Measurements from ENCODE around the gene IFI6.

IFI6 gene

GRCh38 chr1:27658951-27659496, 13.0 kb downstream of the IFI6 start:
- Histone ChIP-seq H4K20me1 (ENCODE audit: insufficient read depth, low read length) (no peaks in the 10 kb centered on the region), H3K9me2 (ENCODE audit: low read depth, low read length) (no peaks in the 10 kb centered on the region), H3K27ac (ENCODE audit: low read depth, low read length, poor library complexity, severe bottlenecking) (peak overlapping the region; percentile 87), H3K9me3 (ENCODE audit: low read length) (no peaks in the 10 kb centered on the region), H3K4me3 (ENCODE audit: low read depth, low read length, poor library complexity, severe bottlenecking) (peak overlapping the region; percentile 59), H3K4me2 (ENCODE audit: low read length) (peak overlapping the region; percentile 66), H2AFZ (ENCODE audit: low read length) (no peak overlapping the region), H3K36me3 (ENCODE audit: insufficient read depth, low read length) (no peaks in the 10 kb centered on the region), H3F3A (ENCODE audit: insufficient read depth, low read length) (no peaks in the 10 kb centered on the region), H3K4me1 (ENCODE audit: insufficient read depth, low read length, severe bottlenecking) (peaks cover 35% of the 10 kb centered on the region), H3K79me2 (ENCODE audit: insufficient read depth, low read length) (no peaks in the 10 kb centered on the region), H3K27me3 (ENCODE audit: insufficient read depth, low read length) (no peaks in the 10 kb centered on the region), H3K9ac (ENCODE audit: low read length) (peak overlapping the region; percentile 53)
- no peak for TF ChIP-seq EZH2 (IDR thresholded peaks at IDR 0.05; ENCODE audit: borderline replicate concordance, low read length)
- TF ChIP-seq, protein P1, sequence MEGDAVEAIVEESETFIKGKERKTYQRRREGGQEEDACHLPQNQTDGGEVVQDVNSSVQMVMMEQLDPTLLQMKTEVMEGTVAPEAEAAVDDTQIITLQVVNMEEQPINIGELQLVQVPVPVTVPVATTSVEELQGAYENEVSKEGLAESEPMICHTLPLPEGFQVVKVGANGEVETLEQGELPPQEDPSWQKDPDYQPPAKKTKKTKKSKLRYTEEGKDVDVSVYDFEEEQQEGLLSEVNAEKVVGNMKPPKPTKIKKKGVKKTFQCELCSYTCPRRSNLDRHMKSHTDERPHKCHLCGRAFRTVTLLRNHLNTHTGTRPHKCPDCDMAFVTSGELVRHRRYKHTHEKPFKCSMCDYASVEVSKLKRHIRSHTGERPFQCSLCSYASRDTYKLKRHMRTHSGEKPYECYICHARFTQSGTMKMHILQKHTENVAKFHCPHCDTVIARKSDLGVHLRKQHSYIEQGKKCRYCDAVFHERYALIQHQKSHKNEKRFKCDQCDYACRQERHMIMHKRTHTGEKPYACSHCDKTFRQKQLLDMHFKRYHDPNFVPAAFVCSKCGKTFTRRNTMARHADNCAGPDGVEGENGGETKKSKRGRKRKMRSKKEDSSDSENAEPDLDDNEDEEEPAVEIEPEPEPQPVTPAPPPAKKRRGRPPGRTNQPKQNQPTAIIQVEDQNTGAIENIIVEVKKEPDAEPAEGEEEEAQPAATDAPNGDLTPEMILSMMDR (IDR thresholded peaks at IDR 0.05; ENCODE audit: low read length), result no peak

- Histone ChIP-seq H3K4me2 (ENCODE audit: low read length) (no peak overlapping the region), H3K4me3 (ENCODE audit: low read depth, low read length, poor library complexity, severe bottlenecking) (no peak overlapping the region), H2AFZ (ENCODE audit: low read length) (no peak overlapping the region), H3K27ac (ENCODE audit: low read depth, low read length, poor library complexity, severe bottlenecking) (no peak overlapping the region), H3K9ac (ENCODE audit: low read length) (no peak overlapping the region), H3K4me1 (ENCODE audit: insufficient read depth, low read length, severe bottlenecking) (peaks cover 25% of the 10 kb centered on the region), H3K9me3 (ENCODE audit: low read length) (no peaks in the 10 kb centered on the region), H3K36me3 (ENCODE audit: insufficient read depth, low read length) (no peaks in the 10 kb centered on the region), H3K79me2 (ENCODE audit: insufficient read depth, low read length) (no peaks in the 10 kb centered on the region), H3K27me3 (ENCODE audit: insufficient read depth, low read length) (no peaks in the 10 kb centered on the region), H3F3A (ENCODE audit: insufficient read depth, low read length) (no peaks in the 10 kb centered on the region), H3K9me2 (ENCODE audit: low read depth, low read length) (no peaks in the 10 kb centered on the region), H4K20me1 (ENCODE audit: insufficient read depth, low read length) (no peaks in the 10 kb centered on the region)
- TF ChIP-seq, protein P1 (IDR thresholded peaks at IDR 0.05; ENCODE audit: low read length), result peak; percentile 53
- TF ChIP-seq EZH2 (IDR thresholded peaks at IDR 0.05; ENCODE audit: borderline replicate concordance, low read length), result no peak
Measured at GRCh38 chr1:27656157-27656893, 15.7 kb downstream of the IFI6 start.

DNA sequence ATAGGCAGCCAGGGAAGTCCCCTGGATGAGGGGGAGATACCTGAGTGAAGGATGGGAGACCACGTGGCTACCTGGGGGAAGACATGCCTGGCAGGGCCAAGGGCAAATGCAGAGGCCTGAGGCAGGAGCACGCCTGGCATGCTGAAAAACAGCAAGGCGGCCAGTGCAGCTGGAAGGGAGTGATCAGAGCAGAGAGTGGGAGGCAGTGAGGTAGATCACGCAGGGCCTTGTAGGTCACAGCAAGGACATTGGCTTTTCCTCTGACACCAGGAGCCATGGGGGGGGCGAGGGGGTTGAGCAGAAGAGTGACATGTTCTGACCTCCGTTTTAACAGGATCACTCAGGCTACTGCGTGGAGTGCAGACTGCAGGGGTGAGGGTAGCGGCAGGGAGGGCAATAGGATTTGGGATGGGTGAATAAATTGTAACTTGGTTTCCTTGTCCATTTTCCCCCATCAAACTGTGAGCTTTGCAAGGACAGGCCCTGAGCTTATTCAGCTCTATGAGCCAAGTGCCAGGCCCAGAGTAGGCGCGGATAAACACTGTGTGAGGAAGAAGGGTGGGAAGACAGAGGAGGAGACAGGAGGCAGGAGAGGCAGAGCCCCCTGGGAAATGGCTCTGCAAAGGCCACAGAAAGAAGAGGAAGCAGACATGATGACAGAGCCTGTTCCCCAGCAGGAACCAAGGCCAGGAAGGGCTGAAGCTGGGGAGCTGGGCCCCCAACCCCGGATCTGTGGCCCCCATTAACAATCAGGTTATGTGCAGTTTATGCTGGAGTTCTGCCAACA, 16.6 kb downstream of the IFI6 start:
- no peak overlapping the region for H3K4me2 ChIP-seq (ENCODE audit: low read length)
- H3K9ac ChIP-seq (ENCODE audit: low read length), result no peak overlapping the region
- H3K9me3 ChIP-seq (ENCODE audit: low read length), result no peaks in the 10 kb centered on the region
- H3K4me3 ChIP-seq (ENCODE audit: low read depth, low read length, poor library complexity, severe bottlenecking), result no peak overlapping the region
- H3K79me2 ChIP-seq (ENCODE audit: insufficient read depth, low read length), result no peaks in the 10 kb centered on the region
- peaks cover 18% of the 10 kb centered on the region for H3K4me1 ChIP-seq (ENCODE audit: insufficient read depth, low read length, severe bottlenecking)
- no peak for TF ChIP-seq EZH2 (IDR thresholded peaks at IDR 0.05; ENCODE audit: borderline replicate concordance, low read length)
- TF ChIP-seq, protein P1 (IDR thresholded peaks at IDR 0.05; ENCODE audit: low read length), result no peak
- H2AFZ ChIP-seq (ENCODE audit: low read length), result no peak overlapping the region
- no peaks in the 10 kb centered on the region for H3F3A ChIP-seq (ENCODE audit: insufficient read depth, low read length)
- H3K27me3 ChIP-seq (ENCODE audit: insufficient read depth, low read length), result no peaks in the 10 kb centered on the region
- H3K36me3 ChIP-seq (ENCODE audit: insufficient read depth, low read length), result no peaks in the 10 kb centered on the region
- no peaks in the 10 kb centered on the region for H3K9me2 ChIP-seq (ENCODE audit: low read depth, low read length)
- H3K27ac ChIP-seq (ENCODE audit: low read depth, low read length, poor library complexity, severe bottlenecking), result no peak overlapping the region
- no peaks in the 10 kb centered on the region for H4K20me1 ChIP-seq (ENCODE audit: insufficient read depth, low read length)
